Endothelial cell of coronary artery (primary cell): ENCODE results near the gene IFNA8. TPM values are rescaled to one million over a fixed set of nuclear protein-coding genes. Genes with fewer than 3 reads are reported as not detected.

Experiments used
- total RNA-seq: library from RNA; depleted of rRNA; stranded (reverse); fragments of >200 nt; gene quantifications from 2 replicates; pipeline ENCODE4 v1.2.3, GENCODE V29; 2014

The IFNA8 gene
- not detected in 2 replicates for total RNA-seq

GRCh38 chr9:21408817-21409216, at the start of gene IFNA8:
Gene IFNA8 (plus strand): TSS chr9:21409117. CDS start chr9:21409177, 60 bp downstream.

GRCh38 chr9:21367957-21368356, 41.0 kb upstream of the IFNA8 start, which contains the start of gene IFNA13:
Gene IFNA13 (minus strand): TSS chr9:21368057. CDS start chr9:21368010, 47 bp downstream.

GRCh38 chr9:21385131-21385670, 23.7 kb upstream of the IFNA8 start, which contains the start of gene IFNA2:
Gene IFNA2 (minus strand): TSS chr9:21385398. CDS start chr9:21385329, 69 bp downstream.

GRCh38 chr9:21440139-21440538, 31.2 kb downstream of the IFNA8 start, which contains the start of gene IFNA1:
Gene IFNA1 (plus strand): TSS chr9:21440439. CDS start chr9:21440508, 69 bp downstream.

Other genes starting within 250 kb of the IFNA8 start
- gene IFNA21, start 242.5 kb upstream of the IFNA8 start, total RNA-seq = not detected in 2 replicates
- gene IFNA4, start 221.5 kb upstream of the IFNA8 start, total RNA-seq = not detected in 2 replicates
- gene IFNA7, start 206.9 kb upstream of the IFNA8 start, total RNA-seq = not detected in 2 replicates
- gene IFNA10, start 202.0 kb upstream of the IFNA8 start, total RNA-seq = not detected in 2 replicates
- gene IFNA16, start 191.8 kb upstream of the IFNA8 start, total RNA-seq = not detected in 2 replicates
- not detected in 2 replicates for gene IFNA17, start 180.9 kb upstream of the IFNA8 start, total RNA-seq
- gene IFNA14, start 169.1 kb upstream of the IFNA8 start, total RNA-seq = not detected in 2 replicates
- 0.09 TPM in 1 of 2 replicates, not detected in the other for gene IFNA5, start 103.8 kb upstream of the IFNA8 start, total RNA-seq
- gene KLHL9, start 73.7 kb upstream of the IFNA8 start, total RNA-seq = 32.2 and 38.3 TPM in 2 replicates
- not detected in 2 replicates for gene IFNA6, start 58.2 kb upstream of the IFNA8 start, total RNA-seq
- gene IFNA13, start 41.1 kb upstream of the IFNA8 start, total RNA-seq = not detected in 2 replicates
- not detected in 2 replicates for gene IFNA2, start 23.7 kb upstream of the IFNA8 start, total RNA-seq
- gene IFNA1, start 31.3 kb downstream of the IFNA8 start, total RNA-seq = not detected in 2 replicates
- 0.99 and 2.1 TPM in 2 replicates for gene IFNE, start 73.2 kb downstream of the IFNA8 start, total RNA-seq